Chondrocyte (in vitro differentiated cells): Measurements from ENCODE around the gene C1QTNF8. TPM values are rescaled to one million over a fixed set of nuclear protein-coding genes. Genes with fewer than 3 reads are reported as not detected.

Experiments
- DNase-seq: peaks from one replicate; pipeline ENCODE4 v3.0.0; 2021; ENCODE audit warnings: mixed read lengths, low spot score
- H3K27ac Mint-ChIP-seq: one replicate; pipeline ENCODE4 v1.8.0; 2021; ENCODE audit warnings: mild to moderate bottlenecking, moderate library complexity, mixed read lengths; ENCODE audit not compliant: unreplicated experiment
- H3K27me3 Mint-ChIP-seq: 2 replicates; pipeline ENCODE4 v1.8.0; 2021; ENCODE audit warnings: low read depth, mixed read lengths
- H3K36me3 Mint-ChIP-seq: 2 replicates; pipeline ENCODE4 v1.8.0; 2021; ENCODE audit warnings: low read depth, mixed read lengths
- H3K4me1 Mint-ChIP-seq: 2 replicates; pipeline ENCODE4 v1.8.0; 2021; ENCODE audit warnings: low read depth, mild to moderate bottlenecking, mixed read lengths
- H3K4me3 Mint-ChIP-seq: one replicate; pipeline ENCODE4 v1.8.0; 2021; ENCODE audit warnings: mild to moderate bottlenecking, moderate library complexity, mixed read lengths; ENCODE audit not compliant: unreplicated experiment
- H3K9me3 Mint-ChIP-seq: 2 replicates; pipeline ENCODE4 v1.8.0; 2021; ENCODE audit warnings: low read depth, mixed read lengths
- CTCF ChIP-seq: fragments of 200-600 bp; sonication (generic); IDR thresholded peaks from 2 replicates; pipeline ENCODE4 v1.5.0; 2021; ENCODE audit warnings: antibody characterized with exemption, mild to moderate bottlenecking, moderate library complexity
- total RNA-seq: library from RNA; stranded (reverse); gene quantifications from 3 replicates; pipeline ENCODE4 v1.2.1, GENCODE V29; 2021

The C1QTNF8 gene
- total RNA-seq, 1 donor from 2014 or later, result not detected

GRCh38 chr16:1057252-1057932 lies 38.7 kb downstream of the C1QTNF8 start:
- Mint-ChIP-seq H3K9me3 (peaks cover 5% of the 10 kb centered on the region), H3K4me3 (no peak overlapping the region), H3K27me3 (peaks cover 1% of the 10 kb centered on the region), H3K36me3 (peaks cover 3% of the 10 kb centered on the region), H3K27ac (no peak overlapping the region), H3K4me1 (no peaks in the 10 kb centered on the region)
- no peak for DNase-seq
- TF ChIP-seq CTCF, result peak; percentile 86

- H3K27me3 Mint-ChIP-seq, result peaks cover 1% of the 10 kb centered on the region
- no peak for DNase-seq
- H3K27ac Mint-ChIP-seq, result no peak overlapping the region
- no peak overlapping the region for H3K4me3 Mint-ChIP-seq
- no peak for TF ChIP-seq CTCF
- peaks cover 5% of the 10 kb centered on the region for H3K9me3 Mint-ChIP-seq
- H3K36me3 Mint-ChIP-seq, result peaks cover 3% of the 10 kb centered on the region
- no peaks in the 10 kb centered on the region for H3K4me1 Mint-ChIP-seq
Measured at GRCh38 chr16:1056196-1056595, 39.8 kb downstream of the C1QTNF8 start.

- H3K4me1 Mint-ChIP-seq, result no peaks in the 10 kb centered on the region
- H3K36me3 Mint-ChIP-seq, result peaks cover 3% of the 10 kb centered on the region
- no peak for DNase-seq
- H3K27ac Mint-ChIP-seq, result no peak overlapping the region
- H3K9me3 Mint-ChIP-seq, result peaks cover 5% of the 10 kb centered on the region
- no peak overlapping the region for H3K4me3 Mint-ChIP-seq
- no peak for TF ChIP-seq CTCF
- peaks cover 1% of the 10 kb centered on the region for H3K27me3 Mint-ChIP-seq
Measured at GRCh38 chr16:1055557-1055924, 40.5 kb downstream of the C1QTNF8 start.

GRCh38 chr16:1054660-1055556 lies 41.1 kb downstream of the C1QTNF8 start:
- TF ChIP-seq CTCF, result peak; percentile 92
- Mint-ChIP-seq H3K27me3 (peaks cover 1% of the 10 kb centered on the region), H3K36me3 (peaks cover 3% of the 10 kb centered on the region), H3K4me3 (no peak overlapping the region), H3K27ac (no peak overlapping the region), H3K4me1 (no peaks in the 10 kb centered on the region), H3K9me3 (peaks cover 5% of the 10 kb centered on the region)
- DNase-seq, result no peak

GRCh38 chr16:1053700-1054368 lies 42.2 kb downstream of the C1QTNF8 start:
- H3K9me3 Mint-ChIP-seq, result no peaks in the 10 kb centered on the region
- H3K4me3 Mint-ChIP-seq, result no peak overlapping the region

More at GRCh38 chr16:1053700-1054368, 42.2 kb downstream of the C1QTNF8 start:
- Mint-ChIP-seq H3K27me3 (peaks cover 1% of the 10 kb centered on the region), H3K4me1 (no peaks in the 10 kb centered on the region), H3K36me3 (no peaks in the 10 kb centered on the region), H3K27ac (no peak overlapping the region)
- TF ChIP-seq CTCF, result no peak
- no peak for DNase-seq
